Mesendoderm (in vitro differentiated cells): ENCODE results near the gene NPLOC4.

Source experiments
- DNase-seq: peaks from one replicate; pipeline ENCODE4 v3.0.0; 2013
- H2AK5ac ChIP-seq: 2 replicates; pipeline ENCODE4 v1.6.1; 2013; ENCODE audit warnings: low read length, inconsistent platforms
- H2BK120ac ChIP-seq: 2 replicates; pipeline ENCODE4 v1.6.1; 2013; ENCODE audit warnings: low read depth, mild to moderate bottlenecking, low read length, moderate library complexity, mixed read lengths
- H2BK15ac ChIP-seq: replicated peaks from 2 replicates; pipeline ENCODE4 v1.6.1; 2013; ENCODE audit warnings: low read depth, mild to moderate bottlenecking, moderate library complexity
- H2BK5ac ChIP-seq: 2 replicates; pipeline ENCODE4 v1.6.1; 2013; ENCODE audit warnings: low read length, inconsistent platforms
- H3K18ac ChIP-seq: 2 replicates; pipeline ENCODE4 v1.6.1; 2013; ENCODE audit warnings: mild to moderate bottlenecking, low read length, mixed read lengths
- H3K23ac ChIP-seq: one replicate; pipeline ENCODE4 v1.6.1; 2013; ENCODE audit warnings: low read length
- H3K27ac ChIP-seq: 2 replicates; pipeline ENCODE4 v1.5.1; 2013; ENCODE audit warnings: low read depth, mild to moderate bottlenecking, inconsistent platforms, low read length, moderate library complexity
- H3K27me3 ChIP-seq: 2 replicates; pipeline ENCODE4 v1.6.1; 2013; ENCODE audit warnings: low read length, control low read depth, mild to moderate bottlenecking, inconsistent platforms; ENCODE audit not compliant: insufficient read depth, poor library complexity
- H3K36me3 ChIP-seq: 2 replicates; pipeline ENCODE4 v1.6.1; 2013; ENCODE audit warnings: low read length, inconsistent platforms; ENCODE audit not compliant: control insufficient read depth, insufficient read depth
- H3K4ac ChIP-seq: one replicate; pipeline ENCODE4 v1.6.1; 2013; ENCODE audit warnings: low read depth, mild to moderate bottlenecking, low read length, moderate library complexity
- H3K4me1 ChIP-seq: 2 replicates; pipeline ENCODE4 v1.6.1; 2013; ENCODE audit warnings: low read depth, low read length, inconsistent platforms; ENCODE audit not compliant: control insufficient read depth
- H3K4me2 ChIP-seq: 2 replicates; pipeline ENCODE4 v1.6.1; 2013; ENCODE audit warnings: low read length
- H3K4me3 ChIP-seq: 2 replicates; pipeline ENCODE4 v1.5.1; 2013; ENCODE audit warnings: mild to moderate bottlenecking, low read length
- H3K56ac ChIP-seq: one replicate; pipeline ENCODE4 v1.6.1; 2013; ENCODE audit warnings: low read length
- H3K79me1 ChIP-seq: 2 replicates; pipeline ENCODE4 v1.6.1; 2013; ENCODE audit warnings: low read length, inconsistent platforms
- H3K79me2 ChIP-seq: 2 replicates; pipeline ENCODE4 v1.6.1; 2013; ENCODE audit warnings: mild to moderate bottlenecking, low read length; ENCODE audit not compliant: control insufficient read depth, insufficient read depth
- H3K9ac ChIP-seq: 2 replicates; pipeline ENCODE4 v1.6.1; 2013; ENCODE audit warnings: low read length, inconsistent platforms
- H4K5ac ChIP-seq: one replicate; pipeline ENCODE4 v1.6.1; 2013; ENCODE audit warnings: low read length
- H4K8ac ChIP-seq: one replicate; pipeline ENCODE4 v1.6.1; 2013; ENCODE audit warnings: low read depth, mild to moderate bottlenecking, control low read depth, low read length, moderate library complexity
- WGBS: extraction: QIAGEN DNeasy Blood & Tissue Kit; methylation state at CpG from one replicate; pipeline ENCODE4 v1.1.7; 2013; ENCODE audit warnings: low lambda C conversion rate, missing lambda C conversion rate; ENCODE audit not compliant: insufficient coverage; ENCODE audit errors: extremely low coverage; 5-methylcytosine and 5-hydroxymethylcytosine counted together

The NPLOC4 gene

GRCh38 chr17:81572563-81573168 is 64.2 kb downstream of the NPLOC4 start:
- no peak overlapping the region for H3K9ac ChIP-seq
- H3K4me1 ChIP-seq = no peaks in the 10 kb centered on the region
- H4K5ac ChIP-seq = no peak overlapping the region
- no peak overlapping the region for H3K4me3 ChIP-seq
- no peak overlapping the region for H3K27ac ChIP-seq
- H3K79me2 ChIP-seq = no peaks in the 10 kb centered on the region
- no peak overlapping the region for H2BK120ac ChIP-seq
- H2BK5ac ChIP-seq = no peak overlapping the region
- no CpG with 5 or more reads among the region's 12 CpGs for WGBS
- no peaks in the 10 kb centered on the region for H3K79me1 ChIP-seq
- no peak overlapping the region for H3K56ac ChIP-seq
- no peak overlapping the region for H3K4ac ChIP-seq
- H3K4me2 ChIP-seq = no peak overlapping the region
- H2AK5ac ChIP-seq = no peak overlapping the region
- no peak overlapping the region for H2BK15ac ChIP-seq
- H3K36me3 ChIP-seq = peaks cover 29% of the 10 kb centered on the region
- DNase-seq = no peak
- H4K8ac ChIP-seq = no peak overlapping the region
- no peak overlapping the region for H3K23ac ChIP-seq
- H3K27me3 ChIP-seq = no peaks in the 10 kb centered on the region
- H3K18ac ChIP-seq = no peak overlapping the region

GRCh38 chr17:81570964-81571363 is 65.9 kb downstream of the NPLOC4 start:
- no peaks in the 10 kb centered on the region for H3K27me3 ChIP-seq
- H3K36me3 ChIP-seq = peaks cover 37% of the 10 kb centered on the region
- DNase-seq = no peak
- no peak overlapping the region for H4K8ac ChIP-seq
- H2BK15ac ChIP-seq = no peak overlapping the region
- no peaks in the 10 kb centered on the region for H3K4me1 ChIP-seq
- no peaks in the 10 kb centered on the region for H3K79me1 ChIP-seq
- no peak overlapping the region for H3K9ac ChIP-seq
- H4K5ac ChIP-seq = no peak overlapping the region
- no peak overlapping the region for H3K56ac ChIP-seq
- H3K4me3 ChIP-seq = no peak overlapping the region
- no peak overlapping the region for H2AK5ac ChIP-seq
- no peaks in the 10 kb centered on the region for H3K79me2 ChIP-seq
- no peak overlapping the region for H2BK120ac ChIP-seq
- no peak overlapping the region for H3K27ac ChIP-seq
- no peak overlapping the region for H3K4me2 ChIP-seq
- H3K18ac ChIP-seq = no peak overlapping the region
- no peak overlapping the region for H3K4ac ChIP-seq
- H2BK5ac ChIP-seq = no peak overlapping the region
- no CpG with 5 or more reads among the region's 11 CpGs for whole genome bisulfite sequencing
- no peak overlapping the region for H3K23ac ChIP-seq

- Histone ChIP-seq H3K36me3 (peaks cover 38% of the 10 kb centered on the region), H4K8ac (no peak overlapping the region), H3K23ac (no peak overlapping the region), H3K4me3 (no peak overlapping the region), H4K5ac (no peak overlapping the region), H3K79me2 (no peaks in the 10 kb centered on the region), H2BK15ac (no peak overlapping the region), H3K4me2 (no peak overlapping the region), H3K27me3 (no peaks in the 10 kb centered on the region), H3K27ac (no peak overlapping the region), H3K9ac (no peak overlapping the region), H3K18ac (no peak overlapping the region), H3K4me1 (no peaks in the 10 kb centered on the region), H2AK5ac (no peak overlapping the region), H3K56ac (no peak overlapping the region), H2BK120ac (no peak overlapping the region), H3K4ac (no peak overlapping the region), H3K79me1 (no peaks in the 10 kb centered on the region), H2BK5ac (no peak overlapping the region)
- no CpG with 5 or more reads among the region's 18 CpGs for WGBS
- DNase-seq = no peak
These were observed 66.9 kb downstream of the NPLOC4 start for GRCh38 chr17:81569986-81570514.

DNA sequence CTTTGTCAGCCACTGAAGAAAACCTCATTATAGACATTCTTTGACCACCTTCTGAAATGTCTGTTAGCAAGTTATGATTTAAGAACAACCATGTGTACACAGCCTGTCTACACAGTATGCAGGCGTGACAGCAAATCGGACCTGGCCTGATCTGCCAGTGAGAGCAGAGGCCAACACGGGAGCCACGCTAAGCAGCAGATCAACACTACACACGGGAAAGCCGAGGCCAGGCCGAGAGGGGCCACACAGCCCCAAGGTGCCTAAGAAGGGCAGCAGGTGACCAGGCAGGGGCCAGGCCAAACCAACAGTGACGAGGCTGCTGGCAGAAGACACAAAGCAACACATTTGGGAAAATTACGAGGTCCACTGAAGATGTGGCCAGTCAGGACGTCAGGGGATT is 68.5 kb downstream of the NPLOC4 start:
- peaks cover 41% of the 10 kb centered on the region for H3K36me3 ChIP-seq
- H2BK120ac ChIP-seq = no peak overlapping the region
- no peak overlapping the region for H3K27ac ChIP-seq

GRCh38 chr17:81567191-81567590 is 69.7 kb downstream of the NPLOC4 start:
- Histone ChIP-seq H3K56ac (no peak overlapping the region), H3K23ac (no peak overlapping the region), H2AK5ac (no peak overlapping the region), H3K9ac (no peak overlapping the region), H3K4me1 (no peaks in the 10 kb centered on the region), H3K79me2 (no peaks in the 10 kb centered on the region), H4K8ac (no peak overlapping the region), H3K36me3 (peaks cover 41% of the 10 kb centered on the region), H2BK5ac (no peak overlapping the region), H3K4ac (no peak overlapping the region), H3K27me3 (no peaks in the 10 kb centered on the region), H3K4me3 (no peak overlapping the region), H2BK120ac (no peak overlapping the region), H3K18ac (no peak overlapping the region), H3K79me1 (no peaks in the 10 kb centered on the region), H2BK15ac (no peak overlapping the region), H3K4me2 (no peak overlapping the region), H4K5ac (no peak overlapping the region), H3K27ac (no peak overlapping the region)
- no peak for DNase-seq
- no CpG with 5 or more reads among the region's 4 CpGs for WGBS

More for the DNA sequence above, 68.5 kb downstream of the NPLOC4 start:
- Histone ChIP-seq H3K56ac (no peak overlapping the region), H3K4me3 (no peak overlapping the region), H2BK5ac (no peak overlapping the region), H2BK15ac (no peak overlapping the region), H3K79me1 (no peaks in the 10 kb centered on the region), H3K23ac (no peak overlapping the region), H3K18ac (no peak overlapping the region), H3K4ac (no peak overlapping the region), H3K4me2 (no peak overlapping the region), H3K27me3 (no peaks in the 10 kb centered on the region), H4K5ac (no peak overlapping the region), H3K4me1 (no peaks in the 10 kb centered on the region), H4K8ac (no peak overlapping the region), H3K9ac (no peak overlapping the region), H2AK5ac (no peak overlapping the region), H3K79me2 (no peaks in the 10 kb centered on the region)
- no peak for DNase-seq
- no CpG with 5 or more reads among the region's 10 CpGs for WGBS
